KMS-11 (cell line): ENCODE measurements around the gene KASH5.

Experiments
- H2AFZ ChIP-seq: fragments of 200-600 bp; sonication (generic); 2 replicates; pipeline ENCODE4 v1.6.1; 2016; ENCODE audit warnings: antibody characterized with exemption, mixed run types, low read depth
- H3K27ac ChIP-seq: fragments of 200-600 bp; sonication (generic); 2 replicates; pipeline ENCODE4 v1.6.1; 2016; ENCODE audit warnings: mild to moderate bottlenecking, mixed run types
- H3K27me3 ChIP-seq: fragments of 200-600 bp; sonication (generic); 2 replicates; pipeline ENCODE4 v1.6.1; 2017; ENCODE audit warnings: mild to moderate bottlenecking, low read depth, mixed run types, moderate library complexity; ENCODE audit not compliant: insufficient read depth
- H3K36me3 ChIP-seq: fragments of 200-600 bp; sonication (generic); 2 replicates; pipeline ENCODE4 v1.6.1; 2017; ENCODE audit warnings: mild to moderate bottlenecking, mixed run types; ENCODE audit not compliant: insufficient read depth
- H3K4me1 ChIP-seq: fragments of 200-600 bp; sonication (generic); 2 replicates; pipeline ENCODE4 v1.6.1; 2016; ENCODE audit warnings: mild to moderate bottlenecking, low read depth, mixed run types; ENCODE audit not compliant: poor library complexity, severe bottlenecking
- H3K4me2 ChIP-seq: fragments of 200-600 bp; sonication (generic); 2 replicates; pipeline ENCODE4 v1.7.0; 2016; ENCODE audit warnings: mild to moderate bottlenecking, mixed run types
- H3K4me3 ChIP-seq: fragments of 200-600 bp; sonication (generic); IDR thresholded peaks from 2 replicates; pipeline ENCODE4 v1.6.1; 2017; ENCODE audit warnings: low read depth, low read length, mixed read lengths; ENCODE audit not compliant: insufficient read depth
- H3K79me2 ChIP-seq: fragments of 200-600 bp; sonication (generic); 2 replicates; pipeline ENCODE4 v1.6.1; 2016; ENCODE audit warnings: low read depth, mixed run types; ENCODE audit not compliant: insufficient read depth
- H3K9ac ChIP-seq: fragments of 200-600 bp; sonication (generic); 2 replicates; pipeline ENCODE4 v1.6.1; 2016; ENCODE audit warnings: mild to moderate bottlenecking, mixed run types
- H4K20me1 ChIP-seq: fragments of 200-600 bp; sonication (generic); 2 replicates; pipeline ENCODE4 v1.6.1; 2016; ENCODE audit warnings: mild to moderate bottlenecking, mixed run types; ENCODE audit not compliant: insufficient read depth
- CTCF ChIP-seq: fragments of 200-600 bp; sonication (generic); conservative IDR thresholded peaks from 2 replicates; pipeline ENCODE4 v1.6.1; 2017; ENCODE audit warnings: low read depth, mild to moderate bottlenecking, antibody characterized with exemption, low read length, moderate library complexity, mixed read lengths

Gene KASH5

GRCh38 chr19:49450405-49450804 lies 62.4 kb downstream of the KASH5 start:
- H3K27ac ChIP-seq = no peak overlapping the region

GRCh38 chr19:49451430-49452181 lies 63.6 kb downstream of the KASH5 start, which contains the start of gene PIH1D1:
TSS of gene PIH1D1 (minus strand) at chr19:49451814. CDS start at chr19:49451574, 240 bp downstream.
- no peaks in the 10 kb centered on the region for H3K36me3 ChIP-seq

More at GRCh38 chr19:49450405-49450804, 62.4 kb downstream of the KASH5 start:
- Histone ChIP-seq H3K4me2 (peak overlapping the region; percentile 70; the same call in 1 of the 2 replicates), H3K36me3 (no peaks in the 10 kb centered on the region), H3K79me2 (peaks cover 24% of the 10 kb centered on the region), H2AFZ (no peak overlapping the region), H3K9ac (no peak overlapping the region), H4K20me1 (no peaks in the 10 kb centered on the region), H3K4me3 (no peak overlapping the region), H3K4me1 (peaks cover 28% of the 10 kb centered on the region), H3K27me3 (no peaks in the 10 kb centered on the region)
- no peak for TF ChIP-seq CTCF

GRCh38 chr19:49453013-49453756 lies 65.1 kb downstream of the KASH5 start, which contains the start of gene ALDH16A1:
TSS of gene ALDH16A1 (plus strand) at chr19:49453225. CDS start at chr19:49453332, 107 bp downstream.
- no peaks in the 10 kb centered on the region for H4K20me1 ChIP-seq
- H3K4me2 ChIP-seq = peak within 1 kb of the TSS; percentile 65
- H3K27ac ChIP-seq = peak within 1 kb of the TSS; percentile 88
- H3K4me1 ChIP-seq = peaks cover 55% of the 10 kb centered on the region
- no peak within 1 kb of the TSS for H3K4me3 ChIP-seq
- peak within 1 kb of the TSS; percentile 59 for H2AFZ ChIP-seq
- no peaks in the 10 kb centered on the region for H3K27me3 ChIP-seq
- H3K36me3 ChIP-seq = no peaks in the 10 kb centered on the region
- H3K9ac ChIP-seq = peak within 1 kb of the TSS; percentile 81
- peaks cover 24% of the 10 kb centered on the region for H3K79me2 ChIP-seq
- TF ChIP-seq CTCF = no peak

More at GRCh38 chr19:49451430-49452181, 63.6 kb downstream of the KASH5 start, which contains the start of gene PIH1D1:
- H2AFZ ChIP-seq = peak within 1 kb of the TSS; percentile 60; the same call in 1 of the 2 replicates
- H3K4me3 ChIP-seq = peak within 1 kb of the TSS; percentile 39
- peak within 1 kb of the TSS; percentile 81; the same call in 1 of the 2 replicates for H3K9ac ChIP-seq
- H3K27me3 ChIP-seq = no peaks in the 10 kb centered on the region
- H4K20me1 ChIP-seq = no peaks in the 10 kb centered on the region
- peak within 1 kb of the TSS; percentile 88 for H3K27ac ChIP-seq
- H3K4me1 ChIP-seq = peaks cover 39% of the 10 kb centered on the region
- no peak for TF ChIP-seq CTCF
- H3K79me2 ChIP-seq = peaks cover 24% of the 10 kb centered on the region
- H3K4me2 ChIP-seq = peak within 1 kb of the TSS; percentile 70

- Histone ChIP-seq H2AFZ (peak overlapping the region; percentile 7; the same call in 1 of the 2 replicates), H4K20me1 (no peaks in the 10 kb centered on the region), H3K9ac (peak overlapping the region; percentile 81), H3K4me3 (no peak overlapping the region), H3K27me3 (no peaks in the 10 kb centered on the region), H3K27ac (peak overlapping the region; percentile 88), H3K4me1 (peaks cover 61% of the 10 kb centered on the region), H3K4me2 (peak overlapping the region; percentile 65), H3K36me3 (no peaks in the 10 kb centered on the region), H3K79me2 (peaks cover 29% of the 10 kb centered on the region)
- TF ChIP-seq CTCF = no peak
Measured at GRCh38 chr19:49453757-49454240, 65.8 kb downstream of the KASH5 start.
